GM10266 (cell line): Measurements from ENCODE around the gene IMMP2L.

ENCODE experiments used
- DNase-seq: peaks from one replicate; pipeline ENCODE4 v3.0.0; 2012; ENCODE audit errors: extremely low spot score
- TF ChIP-seq, protein P1 (sequence below): IDR thresholded peaks from 2 replicates; pipeline ENCODE4 v1.5.1; 2012; ENCODE audit warnings: mild to moderate bottlenecking, low read depth; ENCODE audit not compliant: control insufficient read depth, insufficient read depth; ENCODE audit errors: missing control alignments

Gene IMMP2L

DNA sequence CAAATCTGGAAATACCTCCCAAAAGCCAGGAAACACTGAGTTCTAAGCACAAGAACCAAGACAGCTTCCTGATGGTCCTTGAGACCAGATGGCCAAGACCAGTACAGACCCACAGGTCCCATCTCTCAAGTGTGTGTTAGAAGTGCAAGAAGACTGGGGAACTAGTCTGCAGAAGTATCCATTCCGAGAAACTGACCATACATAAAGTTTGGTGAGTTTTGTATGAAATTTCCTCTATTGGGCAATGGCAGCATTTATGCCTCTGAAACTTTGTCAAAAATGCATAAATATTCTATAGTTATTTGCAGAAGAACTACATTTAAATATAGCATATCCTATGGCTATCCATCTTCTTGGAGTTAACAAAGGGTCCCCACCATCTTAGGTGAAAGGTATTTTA is 333.9 kb downstream of the IMMP2L start:
- no peak for DNase-seq
- TF ChIP-seq, protein P1, sequence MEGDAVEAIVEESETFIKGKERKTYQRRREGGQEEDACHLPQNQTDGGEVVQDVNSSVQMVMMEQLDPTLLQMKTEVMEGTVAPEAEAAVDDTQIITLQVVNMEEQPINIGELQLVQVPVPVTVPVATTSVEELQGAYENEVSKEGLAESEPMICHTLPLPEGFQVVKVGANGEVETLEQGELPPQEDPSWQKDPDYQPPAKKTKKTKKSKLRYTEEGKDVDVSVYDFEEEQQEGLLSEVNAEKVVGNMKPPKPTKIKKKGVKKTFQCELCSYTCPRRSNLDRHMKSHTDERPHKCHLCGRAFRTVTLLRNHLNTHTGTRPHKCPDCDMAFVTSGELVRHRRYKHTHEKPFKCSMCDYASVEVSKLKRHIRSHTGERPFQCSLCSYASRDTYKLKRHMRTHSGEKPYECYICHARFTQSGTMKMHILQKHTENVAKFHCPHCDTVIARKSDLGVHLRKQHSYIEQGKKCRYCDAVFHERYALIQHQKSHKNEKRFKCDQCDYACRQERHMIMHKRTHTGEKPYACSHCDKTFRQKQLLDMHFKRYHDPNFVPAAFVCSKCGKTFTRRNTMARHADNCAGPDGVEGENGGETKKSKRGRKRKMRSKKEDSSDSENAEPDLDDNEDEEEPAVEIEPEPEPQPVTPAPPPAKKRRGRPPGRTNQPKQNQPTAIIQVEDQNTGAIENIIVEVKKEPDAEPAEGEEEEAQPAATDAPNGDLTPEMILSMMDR = no peak

DNA sequence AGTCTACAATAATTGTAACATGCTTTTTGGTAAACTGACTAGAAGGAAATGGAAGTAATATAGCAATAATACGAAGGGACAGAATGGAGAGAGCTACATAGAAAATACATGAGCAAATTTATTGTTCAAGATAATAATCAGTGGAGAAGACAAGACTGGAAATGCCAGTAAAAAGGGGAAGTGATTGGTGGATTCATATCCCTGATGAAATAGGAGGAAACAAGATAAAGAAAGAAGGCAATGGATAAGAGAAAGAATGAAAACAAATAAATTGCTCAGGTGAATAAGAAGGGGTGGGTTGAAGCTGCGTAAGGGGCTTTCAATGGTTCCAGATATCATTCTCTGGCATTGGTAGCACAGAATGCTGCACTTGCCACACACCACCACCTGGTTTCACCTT is 335.5 kb downstream of the IMMP2L start:
- TF ChIP-seq, protein P1 = no peak
- DNase-seq = no peak

DNA sequence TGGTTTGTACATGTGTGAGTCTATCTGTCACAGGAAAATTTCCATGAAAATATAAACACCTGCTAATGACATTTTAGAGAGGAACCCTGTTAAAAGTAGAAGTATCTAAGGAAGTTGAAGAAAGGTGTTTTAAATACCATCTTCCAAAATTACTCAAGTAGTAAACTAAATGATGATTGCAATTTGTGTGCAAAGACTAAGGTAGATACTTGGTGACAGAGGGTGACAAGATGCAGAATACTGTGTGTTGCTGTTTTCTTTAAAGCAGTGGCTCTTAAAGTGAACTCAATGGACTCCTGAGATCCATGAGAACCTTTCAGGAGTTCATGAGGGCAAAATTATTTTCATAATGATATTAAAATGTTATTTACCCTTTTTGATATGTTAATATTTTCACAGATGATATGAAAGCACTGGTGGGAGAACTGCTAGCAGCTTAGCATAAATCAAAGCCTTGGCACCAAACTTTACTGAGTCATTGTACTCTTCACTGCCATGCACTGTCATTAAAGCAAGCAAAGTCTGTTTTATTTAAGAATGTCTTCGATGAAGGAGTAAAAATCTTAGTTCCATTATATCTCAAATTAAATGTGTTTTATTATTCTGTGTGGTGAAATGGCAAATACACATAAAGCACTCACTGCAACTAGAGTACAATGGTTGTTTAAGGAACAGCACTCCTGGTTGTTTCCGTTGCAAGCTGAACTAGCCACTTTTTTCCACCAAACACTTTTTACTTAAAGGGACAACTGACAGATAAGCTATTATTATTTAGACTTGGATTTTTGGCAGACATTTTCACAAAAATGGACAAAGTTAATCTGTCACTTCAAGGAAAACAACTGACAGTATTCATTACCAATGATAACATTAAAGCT is 337.7 kb downstream of the IMMP2L start:
- no peak for DNase-seq
- TF ChIP-seq, protein P1 = no peak

DNA sequence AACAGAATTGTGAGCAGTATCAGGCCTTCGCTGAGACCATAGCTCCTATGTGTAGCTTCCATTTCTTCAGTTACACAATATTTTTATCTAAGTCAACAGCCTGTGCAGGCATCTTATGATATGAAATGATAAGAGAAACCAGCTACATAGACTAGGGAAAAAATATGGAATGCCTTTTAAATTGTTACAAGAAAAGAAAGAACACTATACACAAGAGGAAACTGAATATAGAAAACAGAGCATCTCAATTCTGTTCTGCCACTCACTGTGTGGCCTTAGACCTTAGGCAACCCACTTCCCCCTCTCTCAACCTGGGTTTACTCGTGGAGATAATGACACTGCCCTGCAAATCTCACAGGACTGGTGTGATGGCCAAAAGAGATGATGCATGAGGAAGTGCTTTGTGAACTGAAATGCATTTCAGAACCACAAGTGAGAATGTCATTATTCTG is 338.5 kb downstream of the IMMP2L start:
- DNase-seq = no peak
- TF ChIP-seq, protein P1 = no peak

DNA sequence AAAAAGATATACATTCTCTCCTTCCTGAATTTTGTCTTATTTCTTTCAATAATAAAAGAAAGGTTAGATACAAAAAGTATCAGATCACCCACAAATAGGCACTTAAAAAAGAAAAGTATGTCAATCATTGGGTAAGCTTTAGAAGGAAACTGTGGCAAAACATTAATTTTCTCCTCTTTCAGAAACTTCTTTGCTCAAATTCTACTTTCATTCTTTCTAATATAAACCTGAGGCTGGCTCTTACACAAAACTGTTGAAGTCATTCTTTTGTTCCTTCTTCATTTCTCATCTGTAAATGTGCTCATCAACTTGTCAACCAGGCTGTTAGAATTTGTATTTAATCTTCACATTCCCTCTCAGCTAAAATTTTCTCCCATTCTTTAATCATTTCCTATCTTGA is 346.7 kb downstream of the IMMP2L start:
- TF ChIP-seq, protein P1 = no peak
- DNase-seq = no peak

DNA sequence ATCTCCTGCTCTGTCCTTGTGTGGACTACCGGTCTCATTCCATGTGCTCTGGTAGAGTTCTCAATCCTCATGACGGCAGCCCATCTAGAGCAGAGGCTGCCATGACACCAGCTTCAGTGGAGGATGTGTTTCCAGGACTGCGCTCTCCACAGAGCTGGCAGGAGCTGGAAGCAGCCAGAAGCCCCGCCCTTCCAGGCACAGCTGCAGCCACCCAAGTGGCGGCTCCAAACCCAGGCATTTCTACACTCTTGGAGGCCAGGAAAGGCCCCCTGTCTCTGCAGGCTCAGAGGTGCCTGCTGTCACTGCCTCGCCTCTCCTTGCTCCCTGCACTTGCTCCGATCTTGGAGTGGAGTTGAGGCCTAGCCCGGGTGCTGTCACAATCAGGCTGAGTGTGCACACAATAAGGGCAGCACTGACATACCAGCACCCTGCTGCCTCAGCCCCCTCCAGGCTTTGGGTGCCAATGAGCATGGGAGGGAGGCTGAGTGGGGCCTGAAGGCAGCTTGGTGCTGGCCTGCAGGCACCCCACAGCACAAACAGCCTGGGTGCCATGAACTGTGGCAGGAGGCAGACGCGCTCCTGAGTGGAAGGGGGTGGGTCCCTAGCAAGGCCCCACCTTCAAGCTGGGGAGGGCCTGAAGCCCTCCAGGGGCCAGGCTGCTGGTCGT is 349.3 kb downstream of the IMMP2L start:
- TF ChIP-seq, protein P1 = no peak
- DNase-seq = no peak

DNA sequence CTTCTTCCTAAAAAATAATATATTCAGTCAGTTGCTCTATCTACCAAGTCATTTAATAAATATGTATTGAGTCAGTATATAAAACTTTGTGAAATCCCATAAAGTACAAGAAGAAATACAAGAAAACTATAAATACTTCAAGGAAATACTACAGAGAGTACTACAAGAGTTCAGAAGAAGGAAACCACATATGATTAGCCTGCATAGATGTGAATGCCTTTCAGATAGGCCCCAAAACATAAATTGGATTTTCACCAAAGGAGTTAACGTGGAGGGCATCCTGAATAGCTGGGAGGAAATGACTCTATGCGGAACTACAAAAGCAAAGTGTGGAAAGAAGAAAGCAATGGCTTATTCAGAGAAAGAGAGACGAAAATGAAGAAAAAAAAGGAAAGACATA is 351.3 kb downstream of the IMMP2L start:
- DNase-seq = no peak
- TF ChIP-seq, protein P1 = no peak
